Neural cell (in vitro differentiated cells): Measurements from ENCODE around the gene EMD. TPM values are rescaled to one million over a fixed set of nuclear protein-coding genes. Genes with fewer than 3 reads are reported as not detected.

Source experiments
- H2AFZ ChIP-seq: fragments of 200-600, 300-800 bp; sonication (generic), shearing (Covaris generic); 2 replicates; pipeline ENCODE4 v1.6.0; 2014; ENCODE audit warnings: low read depth, mild to moderate bottlenecking, antibody characterized with exemption, low read length, moderate library complexity
- H3F3A ChIP-seq: fragments of 200-600 bp; shearing (Covaris generic); 2 replicates; pipeline ENCODE4 v1.6.1; 2016; ENCODE audit warnings: mild to moderate bottlenecking, moderate library complexity, mixed read lengths, antibody characterized with exemption, low read length; ENCODE audit not compliant: insufficient read depth, poor library complexity, severe bottlenecking
- H3K27ac ChIP-seq: fragments of 200-600, 300-800 bp; sonication (generic), shearing (Covaris generic); 2 replicates; pipeline ENCODE4 v1.5.1; 2014; ENCODE audit warnings: mild to moderate bottlenecking, low read length, moderate library complexity
- H3K27me3 ChIP-seq: fragments of 300-800, 200-600 bp; sonication (generic), shearing (Covaris generic); 2 replicates; pipeline ENCODE4 v1.6.0; 2014; ENCODE audit warnings: mild to moderate bottlenecking, low read depth, low read length, moderate library complexity; ENCODE audit not compliant: insufficient read depth
- H3K36me3 ChIP-seq: fragments of 300-800, 200-600 bp; sonication (generic), shearing (Covaris generic); 2 replicates; pipeline ENCODE4 v1.5.1; 2014; ENCODE audit warnings: mild to moderate bottlenecking, antibody characterized with exemption, low read length, moderate library complexity; ENCODE audit not compliant: insufficient read depth
- H3K4me2 ChIP-seq: fragments of 300-800, 200-600 bp; sonication (generic), shearing (Covaris generic); 2 replicates; pipeline ENCODE4 v1.6.0; 2014; ENCODE audit warnings: mild to moderate bottlenecking, low read length
- H3K4me3 ChIP-seq: fragments of 300-800, 200-600 bp; sonication (generic), shearing (Covaris generic); 2 replicates; pipeline ENCODE4 v1.5.1; 2014; ENCODE audit warnings: mild to moderate bottlenecking, low read length, moderate library complexity
- H3K79me2 ChIP-seq: fragments of 200-600 bp; shearing (Covaris generic); replicated peaks from 2 replicates; pipeline ENCODE4 v1.6.0; 2014; ENCODE audit warnings: mild to moderate bottlenecking, low read length, moderate library complexity; ENCODE audit not compliant: insufficient read depth
- H3K9ac ChIP-seq: fragments of 300-800, 200-600 bp; sonication (generic), shearing (Covaris generic); 2 replicates; pipeline ENCODE4 v1.6.1; 2016; ENCODE audit warnings: mild to moderate bottlenecking, low read length, mixed read lengths
- H3K9me2 ChIP-seq: fragments of 200-600 bp; shearing (Covaris generic); 2 replicates; pipeline ENCODE4 v1.6.1; 2016; ENCODE audit warnings: mild to moderate bottlenecking, low read length, mixed read lengths; ENCODE audit not compliant: insufficient read depth
- H3K9me3 ChIP-seq: fragments of 200-600, 300-800 bp; sonication (generic), shearing (Covaris generic); 2 replicates; pipeline ENCODE4 v1.6.1; 2016; ENCODE audit warnings: mild to moderate bottlenecking, mixed run types, low read length, moderate library complexity, mixed read lengths
- H4K20me1 ChIP-seq: fragments of 200-600 bp; shearing (Covaris generic); 2 replicates; pipeline ENCODE4 v1.6.1; 2016; ENCODE audit warnings: mild to moderate bottlenecking, mixed run types; ENCODE audit not compliant: insufficient read depth
- EP300 ChIP-seq: fragments of 450-650 bp; conservative IDR thresholded peaks from 2 replicates; pipeline ENCODE4 v1.6.1; 2014; ENCODE audit warnings: antibody characterized with exemption, mild to moderate bottlenecking, moderate library complexity; ENCODE audit not compliant: poor library complexity, severe bottlenecking
- EZH2 ChIP-seq: fragments of 200-600, 300-800 bp; shearing (Covaris generic), sonication (generic); IDR thresholded peaks from 2 replicates; pipeline ENCODE4 v1.6.1; 2014; ENCODE audit warnings: antibody characterized with exemption, low read length, borderline replicate concordance, mild to moderate bottlenecking; ENCODE audit not compliant: insufficient read depth, poor library complexity, severe bottlenecking
- MXI1 ChIP-seq: fragments of 450-650 bp; conservative IDR thresholded peaks from 2 replicates; pipeline ENCODE4 v1.6.1; 2014; ENCODE audit warnings: antibody characterized with exemption, mild to moderate bottlenecking; ENCODE audit not compliant: poor library complexity, severe bottlenecking
- POLR2AphosphoS5 ChIP-seq: IDR thresholded peaks from 2 replicates; pipeline ENCODE4 v1.6.1; 2012
- RAD21 ChIP-seq: fragments of 450-650 bp; conservative IDR thresholded peaks from 2 replicates; pipeline ENCODE4 v1.6.1; 2014; ENCODE audit warnings: antibody characterized with exemption, mild to moderate bottlenecking, moderate library complexity
- SMC3 ChIP-seq: fragments of 450-650 bp; conservative IDR thresholded peaks from 2 replicates; pipeline ENCODE4 v1.6.1; 2014; ENCODE audit warnings: antibody characterized with exemption, mild to moderate bottlenecking, moderate library complexity; ENCODE audit not compliant: poor library complexity
- polyA plus RNA-seq: library from polyadenylated mRNA; depleted of rRNA; stranded (reverse); fragments of >200 nt; gene quantifications from 2 replicates; pipeline ENCODE4 v1.2.3, GENCODE V29; 2014
- TF ChIP-seq, protein P1 (sequence below): IDR thresholded peaks from 2 replicates; pipeline ENCODE4 v1.6.1; 2012; ENCODE audit warnings: borderline replicate concordance
- TF ChIP-seq, protein P2 (sequence below): fragments of 450-650 bp; IDR thresholded peaks from 2 replicates; pipeline ENCODE4 v1.5.1; 2014; ENCODE audit warnings: antibody characterized with exemption, mild to moderate bottlenecking, moderate library complexity; ENCODE audit not compliant: poor library complexity, severe bottlenecking

Gene EMD
- polyA plus RNA-seq, 1 donor from 2014 or later: 67.9 TPM

DNA sequence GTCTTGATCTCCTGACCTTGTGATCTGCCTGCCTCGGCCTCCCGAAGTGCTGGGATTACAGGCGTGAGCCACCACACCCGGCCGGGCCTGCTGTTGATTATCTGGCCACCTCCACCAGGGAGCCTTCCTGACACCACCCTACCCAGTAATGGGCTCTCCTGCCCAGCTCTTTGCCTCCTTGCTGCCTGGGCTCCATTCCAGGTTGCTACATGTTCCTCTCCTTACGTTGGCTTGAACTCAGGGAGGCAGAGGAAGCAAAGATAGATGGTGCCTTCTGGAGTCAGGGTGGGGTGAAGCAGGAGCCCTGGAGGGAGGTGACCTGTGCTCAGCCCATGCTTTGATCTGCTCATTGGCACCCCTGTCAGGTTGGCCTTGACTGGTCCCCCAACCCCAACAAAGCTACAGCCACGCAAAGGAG, 31.0 kb upstream of the EMD start:
- no peak overlapping the region for H3K4me2 ChIP-seq
- no peaks in the 10 kb centered on the region for H3K27me3 ChIP-seq
- no peaks in the 10 kb centered on the region for H3K9me3 ChIP-seq
- no peak overlapping the region for H3K9ac ChIP-seq
- no peaks in the 10 kb centered on the region for H3F3A ChIP-seq
- TF ChIP-seq SMC3: no peak
- no peak for TF ChIP-seq MXI1
- TF ChIP-seq, protein P1, sequence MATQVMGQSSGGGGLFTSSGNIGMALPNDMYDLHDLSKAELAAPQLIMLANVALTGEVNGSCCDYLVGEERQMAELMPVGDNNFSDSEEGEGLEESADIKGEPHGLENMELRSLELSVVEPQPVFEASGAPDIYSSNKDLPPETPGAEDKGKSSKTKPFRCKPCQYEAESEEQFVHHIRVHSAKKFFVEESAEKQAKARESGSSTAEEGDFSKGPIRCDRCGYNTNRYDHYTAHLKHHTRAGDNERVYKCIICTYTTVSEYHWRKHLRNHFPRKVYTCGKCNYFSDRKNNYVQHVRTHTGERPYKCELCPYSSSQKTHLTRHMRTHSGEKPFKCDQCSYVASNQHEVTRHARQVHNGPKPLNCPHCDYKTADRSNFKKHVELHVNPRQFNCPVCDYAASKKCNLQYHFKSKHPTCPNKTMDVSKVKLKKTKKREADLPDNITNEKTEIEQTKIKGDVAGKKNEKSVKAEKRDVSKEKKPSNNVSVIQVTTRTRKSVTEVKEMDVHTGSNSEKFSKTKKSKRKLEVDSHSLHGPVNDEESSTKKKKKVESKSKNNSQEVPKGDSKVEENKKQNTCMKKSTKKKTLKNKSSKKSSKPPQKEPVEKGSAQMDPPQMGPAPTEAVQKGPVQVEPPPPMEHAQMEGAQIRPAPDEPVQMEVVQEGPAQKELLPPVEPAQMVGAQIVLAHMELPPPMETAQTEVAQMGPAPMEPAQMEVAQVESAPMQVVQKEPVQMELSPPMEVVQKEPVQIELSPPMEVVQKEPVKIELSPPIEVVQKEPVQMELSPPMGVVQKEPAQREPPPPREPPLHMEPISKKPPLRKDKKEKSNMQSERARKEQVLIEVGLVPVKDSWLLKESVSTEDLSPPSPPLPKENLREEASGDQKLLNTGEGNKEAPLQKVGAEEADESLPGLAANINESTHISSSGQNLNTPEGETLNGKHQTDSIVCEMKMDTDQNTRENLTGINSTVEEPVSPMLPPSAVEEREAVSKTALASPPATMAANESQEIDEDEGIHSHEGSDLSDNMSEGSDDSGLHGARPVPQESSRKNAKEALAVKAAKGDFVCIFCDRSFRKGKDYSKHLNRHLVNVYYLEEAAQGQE: no peak
- H3K36me3 ChIP-seq: no peaks in the 10 kb centered on the region
- no peak overlapping the region for H3K27ac ChIP-seq
- H3K4me3 ChIP-seq: no peak overlapping the region
- H3K79me2 ChIP-seq: no peaks in the 10 kb centered on the region
- no peaks in the 10 kb centered on the region for H4K20me1 ChIP-seq
- H3K9me2 ChIP-seq: no peaks in the 10 kb centered on the region
- H2AFZ ChIP-seq: no peak overlapping the region

DNA sequence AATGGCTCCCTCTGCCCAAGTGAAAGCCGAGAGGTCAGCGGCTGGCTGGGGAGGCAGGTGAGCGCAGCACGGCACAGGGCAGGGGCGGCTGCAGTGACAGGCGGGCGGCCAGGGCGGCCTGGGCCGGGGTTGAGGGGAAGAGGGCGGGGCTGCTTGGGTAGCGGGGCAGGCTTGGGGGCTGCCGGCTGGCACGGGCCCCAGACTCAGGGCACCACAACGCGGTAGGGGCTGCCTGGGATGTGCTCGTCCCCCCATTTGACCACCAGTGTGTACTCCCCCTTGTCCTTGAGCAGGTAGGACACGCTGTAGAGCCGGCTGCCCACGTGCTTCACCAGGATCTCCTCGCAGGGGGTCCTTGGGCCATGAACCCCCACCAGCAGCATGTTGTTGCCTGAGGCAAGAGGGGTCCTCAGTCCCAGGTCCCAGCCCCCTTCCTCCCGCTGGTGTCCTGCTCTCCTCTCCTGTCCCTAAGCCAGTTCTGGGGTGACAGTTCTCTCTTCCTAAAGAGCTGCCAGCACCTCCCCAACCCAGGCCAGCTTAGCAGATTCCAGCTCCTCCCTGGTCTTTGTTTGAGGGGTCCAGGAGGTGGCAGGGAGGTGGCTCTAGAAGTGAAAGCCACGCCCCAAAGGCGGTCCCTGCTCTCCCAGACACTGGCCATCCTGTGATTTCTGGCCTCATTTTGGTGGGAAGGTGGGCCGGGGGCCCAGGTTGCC, 30.3 kb upstream of the EMD start:
- H3K4me2 ChIP-seq: no peak overlapping the region
- H3K4me3 ChIP-seq: no peak overlapping the region
- no peaks in the 10 kb centered on the region for H3K79me2 ChIP-seq
- no peaks in the 10 kb centered on the region for H3K9me2 ChIP-seq
- TF ChIP-seq RAD21: no peak
- TF ChIP-seq, protein P2, sequence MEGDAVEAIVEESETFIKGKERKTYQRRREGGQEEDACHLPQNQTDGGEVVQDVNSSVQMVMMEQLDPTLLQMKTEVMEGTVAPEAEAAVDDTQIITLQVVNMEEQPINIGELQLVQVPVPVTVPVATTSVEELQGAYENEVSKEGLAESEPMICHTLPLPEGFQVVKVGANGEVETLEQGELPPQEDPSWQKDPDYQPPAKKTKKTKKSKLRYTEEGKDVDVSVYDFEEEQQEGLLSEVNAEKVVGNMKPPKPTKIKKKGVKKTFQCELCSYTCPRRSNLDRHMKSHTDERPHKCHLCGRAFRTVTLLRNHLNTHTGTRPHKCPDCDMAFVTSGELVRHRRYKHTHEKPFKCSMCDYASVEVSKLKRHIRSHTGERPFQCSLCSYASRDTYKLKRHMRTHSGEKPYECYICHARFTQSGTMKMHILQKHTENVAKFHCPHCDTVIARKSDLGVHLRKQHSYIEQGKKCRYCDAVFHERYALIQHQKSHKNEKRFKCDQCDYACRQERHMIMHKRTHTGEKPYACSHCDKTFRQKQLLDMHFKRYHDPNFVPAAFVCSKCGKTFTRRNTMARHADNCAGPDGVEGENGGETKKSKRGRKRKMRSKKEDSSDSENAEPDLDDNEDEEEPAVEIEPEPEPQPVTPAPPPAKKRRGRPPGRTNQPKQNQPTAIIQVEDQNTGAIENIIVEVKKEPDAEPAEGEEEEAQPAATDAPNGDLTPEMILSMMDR: no peak
- no peak for TF ChIP-seq EZH2
- TF ChIP-seq MXI1: no peak
- TF ChIP-seq, protein P1: no peak
- TF ChIP-seq EP300: no peak
- TF ChIP-seq POLR2AphosphoS5: no peak
- TF ChIP-seq SMC3: no peak
- H3F3A ChIP-seq: no peaks in the 10 kb centered on the region
- no peak overlapping the region for H3K9ac ChIP-seq
- H3K27me3 ChIP-seq: no peaks in the 10 kb centered on the region
- no peak overlapping the region for H3K27ac ChIP-seq
- H4K20me1 ChIP-seq: no peaks in the 10 kb centered on the region
- H2AFZ ChIP-seq: no peak overlapping the region
- no peaks in the 10 kb centered on the region for H3K9me3 ChIP-seq
- H3K36me3 ChIP-seq: no peaks in the 10 kb centered on the region
